HepG2 (cell line): ENCODE results near the gene S100A16.

Experiments used
- ZMYM3 ChIP-seq: sonication (generic); formaldehyde crosslinking; IDR thresholded peaks from 2 replicates; pipeline ENCODE4 v1.5.1; 2020; ENCODE audit warnings: mild to moderate bottlenecking, missing genetic modification reagents
- TF ChIP-seq, protein P1 (sequence below): sonication (generic); formaldehyde crosslinking; IDR thresholded peaks from 2 replicates; pipeline ENCODE4 v1.5.0; 2020; ENCODE audit warnings: mild to moderate bottlenecking, missing genetic modification reagents, moderate library complexity

DNA sequence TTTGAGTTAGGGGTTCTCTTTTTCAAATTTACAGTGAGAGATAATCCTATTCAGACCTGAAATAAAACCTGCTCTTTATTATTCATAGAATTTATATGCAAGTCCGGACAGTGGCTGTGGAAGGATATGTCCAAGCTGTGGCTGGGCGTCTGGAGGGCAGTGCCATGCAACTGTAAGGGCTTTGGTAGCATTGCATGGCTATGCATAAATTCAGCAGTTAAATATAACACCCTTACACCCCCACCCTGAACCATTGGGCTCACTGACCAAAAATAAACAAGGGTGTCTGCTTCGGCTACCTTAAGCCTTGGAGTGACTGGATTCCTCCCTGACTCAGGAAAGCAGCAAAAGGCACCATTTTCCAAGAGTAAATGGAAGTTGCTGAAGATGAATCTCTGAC, 26.3 kb upstream of the S100A16 start:
- TF ChIP-seq ZMYM3, result no peak
- TF ChIP-seq, protein P1, sequence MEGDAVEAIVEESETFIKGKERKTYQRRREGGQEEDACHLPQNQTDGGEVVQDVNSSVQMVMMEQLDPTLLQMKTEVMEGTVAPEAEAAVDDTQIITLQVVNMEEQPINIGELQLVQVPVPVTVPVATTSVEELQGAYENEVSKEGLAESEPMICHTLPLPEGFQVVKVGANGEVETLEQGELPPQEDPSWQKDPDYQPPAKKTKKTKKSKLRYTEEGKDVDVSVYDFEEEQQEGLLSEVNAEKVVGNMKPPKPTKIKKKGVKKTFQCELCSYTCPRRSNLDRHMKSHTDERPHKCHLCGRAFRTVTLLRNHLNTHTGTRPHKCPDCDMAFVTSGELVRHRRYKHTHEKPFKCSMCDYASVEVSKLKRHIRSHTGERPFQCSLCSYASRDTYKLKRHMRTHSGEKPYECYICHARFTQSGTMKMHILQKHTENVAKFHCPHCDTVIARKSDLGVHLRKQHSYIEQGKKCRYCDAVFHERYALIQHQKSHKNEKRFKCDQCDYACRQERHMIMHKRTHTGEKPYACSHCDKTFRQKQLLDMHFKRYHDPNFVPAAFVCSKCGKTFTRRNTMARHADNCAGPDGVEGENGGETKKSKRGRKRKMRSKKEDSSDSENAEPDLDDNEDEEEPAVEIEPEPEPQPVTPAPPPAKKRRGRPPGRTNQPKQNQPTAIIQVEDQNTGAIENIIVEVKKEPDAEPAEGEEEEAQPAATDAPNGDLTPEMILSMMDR (CRISPR knock-in tag), result no peak
